HFF-Myc (cell line): Measurements from ENCODE around the gene NFATC2.

ENCODE experiments used
- DNase-seq: peaks from one replicate; pipeline ENCODE4 v3.0.0-alpha.2; 2011; ENCODE audit warnings: low read depth; ENCODE audit errors: extremely low read depth
- H3K4me3 ChIP-seq: replicated peaks from 2 replicates; pipeline ENCODE4 v1.5.1; 2011; ENCODE audit warnings: low read depth, mild to moderate bottlenecking, control low read depth, low read length
- TF ChIP-seq, protein P1 (sequence below): IDR thresholded peaks from 2 replicates; pipeline ENCODE4 v1.5.1; 2012; ENCODE audit warnings: mild to moderate bottlenecking, low read depth, low read length, control low read depth; ENCODE audit errors: missing control alignments

NFATC2 gene

GRCh38 chr20:51487076-51487475 lies 55.4 kb downstream of the NFATC2 start:
- no peak for DNase-seq
- TF ChIP-seq, protein P1, sequence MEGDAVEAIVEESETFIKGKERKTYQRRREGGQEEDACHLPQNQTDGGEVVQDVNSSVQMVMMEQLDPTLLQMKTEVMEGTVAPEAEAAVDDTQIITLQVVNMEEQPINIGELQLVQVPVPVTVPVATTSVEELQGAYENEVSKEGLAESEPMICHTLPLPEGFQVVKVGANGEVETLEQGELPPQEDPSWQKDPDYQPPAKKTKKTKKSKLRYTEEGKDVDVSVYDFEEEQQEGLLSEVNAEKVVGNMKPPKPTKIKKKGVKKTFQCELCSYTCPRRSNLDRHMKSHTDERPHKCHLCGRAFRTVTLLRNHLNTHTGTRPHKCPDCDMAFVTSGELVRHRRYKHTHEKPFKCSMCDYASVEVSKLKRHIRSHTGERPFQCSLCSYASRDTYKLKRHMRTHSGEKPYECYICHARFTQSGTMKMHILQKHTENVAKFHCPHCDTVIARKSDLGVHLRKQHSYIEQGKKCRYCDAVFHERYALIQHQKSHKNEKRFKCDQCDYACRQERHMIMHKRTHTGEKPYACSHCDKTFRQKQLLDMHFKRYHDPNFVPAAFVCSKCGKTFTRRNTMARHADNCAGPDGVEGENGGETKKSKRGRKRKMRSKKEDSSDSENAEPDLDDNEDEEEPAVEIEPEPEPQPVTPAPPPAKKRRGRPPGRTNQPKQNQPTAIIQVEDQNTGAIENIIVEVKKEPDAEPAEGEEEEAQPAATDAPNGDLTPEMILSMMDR, result no peak
- H3K4me3 ChIP-seq, result no peak overlapping the region

DNA sequence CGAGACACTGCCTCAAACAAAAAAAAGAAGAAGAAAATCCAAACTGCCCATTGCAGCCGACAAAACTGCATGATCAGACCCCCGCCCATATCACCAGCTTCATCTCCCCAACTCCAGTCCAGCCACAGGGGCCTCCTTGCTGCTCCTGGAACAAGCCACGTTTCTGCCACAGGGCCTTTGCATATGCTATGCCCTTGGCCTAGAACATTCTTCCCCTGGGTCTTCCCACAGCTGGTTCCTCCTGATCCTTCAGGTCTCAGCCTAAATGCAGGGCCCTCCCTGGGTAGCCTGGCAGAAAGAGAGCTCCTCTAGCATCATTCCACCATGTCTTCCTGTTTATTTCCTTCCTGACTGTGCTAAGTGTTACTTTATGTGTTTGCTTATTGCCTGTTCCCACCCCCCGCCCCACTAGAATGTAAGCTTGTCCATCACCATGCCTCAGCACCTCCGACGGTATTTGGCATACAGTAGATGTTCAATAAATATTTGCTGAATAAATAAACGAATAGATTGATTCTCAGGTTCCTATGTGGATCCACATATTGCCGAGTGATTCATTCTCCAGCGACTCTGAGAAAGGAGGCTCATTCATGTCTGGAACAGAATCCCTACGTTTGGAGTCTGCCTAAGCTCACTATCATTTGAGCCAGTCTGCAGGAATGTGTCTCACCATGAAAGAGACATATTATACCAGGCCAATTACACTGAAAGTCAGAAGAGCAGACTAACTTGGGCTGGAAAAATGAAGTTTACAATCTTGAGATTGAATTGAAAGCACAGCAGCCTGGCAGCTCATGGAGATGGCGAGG lies 56.1 kb downstream of the NFATC2 start:
- H3K4me3 ChIP-seq, result no peak overlapping the region
- TF ChIP-seq, protein P1, result no peak
- no peak for DNase-seq

- no peak overlapping the region for H3K4me3 ChIP-seq
- TF ChIP-seq, protein P1, result no peak
- DNase-seq, result no peak
These were observed 57.7 kb downstream of the NFATC2 start for GRCh38 chr20:51484831-51485230.

- TF ChIP-seq, protein P1, result no peak
- DNase-seq, result no peak
- H3K4me3 ChIP-seq, result no peak overlapping the region
These were observed 58.2 kb downstream of the NFATC2 start for GRCh38 chr20:51484141-51484815.

DNA sequence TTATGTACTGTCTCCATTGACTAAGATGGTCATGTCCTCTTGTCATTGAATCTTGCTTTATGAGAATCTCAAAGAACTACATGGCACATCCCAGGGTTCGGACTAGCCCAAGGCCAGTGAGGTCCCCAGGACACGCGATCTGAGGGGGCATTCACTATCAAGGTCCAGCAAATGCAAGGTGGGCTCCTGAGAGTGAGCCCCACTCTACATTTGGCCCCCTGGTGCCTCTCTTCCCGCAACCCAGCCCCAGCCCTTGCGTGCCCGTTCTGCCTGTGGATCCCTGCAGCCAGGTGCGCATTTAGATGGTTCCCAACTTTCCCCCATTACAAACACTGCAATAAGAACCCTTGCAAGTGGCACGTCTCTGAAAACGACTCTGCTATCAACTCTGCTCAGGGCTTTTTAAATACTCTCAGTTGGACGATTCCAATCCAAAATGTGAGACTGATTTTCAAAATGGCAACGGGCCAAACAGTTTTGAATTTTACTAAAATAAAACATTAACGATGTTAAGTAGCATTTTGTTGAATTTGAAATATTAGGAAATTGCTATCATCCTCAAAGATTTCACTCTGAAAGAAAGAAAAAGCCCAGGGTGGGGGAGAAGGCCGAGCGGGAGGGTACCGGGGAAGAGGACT lies 59.6 kb downstream of the NFATC2 start:
- DNase-seq, result no peak
- no peak overlapping the region for H3K4me3 ChIP-seq
- TF ChIP-seq, protein P1, result no peak

GRCh38 chr20:51481341-51481914 lies 61.1 kb downstream of the NFATC2 start:
- H3K4me3 ChIP-seq, result no peak overlapping the region
- TF ChIP-seq, protein P1, result no peak
- DNase-seq, result no peak
